GM12873 (cell line): ENCODE measurements around the gene SHQ1.

Source experiments
- TF ChIP-seq, protein P1 (sequence below): IDR thresholded peaks from 2 replicates; pipeline ENCODE4 v1.5.1; 2012; ENCODE audit warnings: low read depth, mild to moderate bottlenecking, moderate library complexity, low read length, control low read depth; ENCODE audit not compliant: insufficient read depth; ENCODE audit errors: missing control alignments

Gene SHQ1

DNA sequence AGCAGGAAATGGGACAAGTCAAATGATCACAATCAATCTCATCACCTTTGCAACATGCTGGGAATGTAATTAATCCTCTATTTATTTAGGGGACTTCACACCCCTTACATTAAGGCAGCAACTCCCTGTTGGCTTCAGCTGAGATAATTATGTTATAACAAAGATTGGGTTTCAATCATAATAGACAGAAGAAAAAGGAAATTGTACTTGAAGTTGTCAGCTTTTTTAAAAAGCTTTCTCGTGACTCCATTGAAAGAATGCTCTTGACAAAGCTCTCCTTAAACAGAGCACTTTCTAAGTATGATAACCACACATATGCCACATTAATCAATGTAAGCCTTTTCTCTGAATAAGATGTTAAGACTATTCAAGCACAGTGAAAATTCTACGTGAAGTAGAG is 65.7 kb downstream of the SHQ1 start:
- TF ChIP-seq, protein P1, sequence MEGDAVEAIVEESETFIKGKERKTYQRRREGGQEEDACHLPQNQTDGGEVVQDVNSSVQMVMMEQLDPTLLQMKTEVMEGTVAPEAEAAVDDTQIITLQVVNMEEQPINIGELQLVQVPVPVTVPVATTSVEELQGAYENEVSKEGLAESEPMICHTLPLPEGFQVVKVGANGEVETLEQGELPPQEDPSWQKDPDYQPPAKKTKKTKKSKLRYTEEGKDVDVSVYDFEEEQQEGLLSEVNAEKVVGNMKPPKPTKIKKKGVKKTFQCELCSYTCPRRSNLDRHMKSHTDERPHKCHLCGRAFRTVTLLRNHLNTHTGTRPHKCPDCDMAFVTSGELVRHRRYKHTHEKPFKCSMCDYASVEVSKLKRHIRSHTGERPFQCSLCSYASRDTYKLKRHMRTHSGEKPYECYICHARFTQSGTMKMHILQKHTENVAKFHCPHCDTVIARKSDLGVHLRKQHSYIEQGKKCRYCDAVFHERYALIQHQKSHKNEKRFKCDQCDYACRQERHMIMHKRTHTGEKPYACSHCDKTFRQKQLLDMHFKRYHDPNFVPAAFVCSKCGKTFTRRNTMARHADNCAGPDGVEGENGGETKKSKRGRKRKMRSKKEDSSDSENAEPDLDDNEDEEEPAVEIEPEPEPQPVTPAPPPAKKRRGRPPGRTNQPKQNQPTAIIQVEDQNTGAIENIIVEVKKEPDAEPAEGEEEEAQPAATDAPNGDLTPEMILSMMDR: no peak

DNA sequence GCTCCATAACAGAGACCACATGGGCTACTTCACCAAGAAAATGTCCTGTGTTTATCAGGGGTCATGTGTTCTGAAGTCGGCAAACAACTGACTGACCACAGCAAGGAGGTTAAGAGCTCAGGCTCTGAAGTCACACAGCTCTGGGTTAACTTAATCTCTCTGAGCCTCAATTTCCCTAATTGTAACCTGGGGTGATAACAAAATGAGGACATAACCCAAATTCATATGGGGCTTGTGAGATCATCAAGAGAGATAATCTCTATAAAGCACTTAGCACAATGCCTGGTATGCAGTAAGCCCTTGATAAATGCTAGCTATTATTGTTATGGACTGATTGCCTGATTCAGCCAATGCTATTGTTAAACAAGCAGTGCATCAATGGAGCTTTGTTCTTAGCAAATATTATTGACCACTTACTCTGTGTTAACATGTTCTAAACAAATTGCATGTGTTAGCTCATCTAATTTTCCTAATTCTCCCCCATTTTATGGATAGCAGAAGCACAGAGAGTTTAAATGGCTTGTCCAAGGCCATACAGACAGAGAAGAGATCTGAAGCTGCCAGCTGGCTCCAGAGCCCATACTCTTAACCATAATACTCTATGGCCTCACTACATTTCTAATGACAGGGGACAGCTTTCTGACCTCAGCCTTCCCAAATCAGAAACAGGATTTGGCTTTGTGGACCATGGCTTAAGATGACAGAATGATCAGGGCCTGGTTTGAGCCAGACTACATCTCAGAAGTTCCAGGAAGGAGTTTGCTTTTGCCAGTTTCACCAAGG is 78.3 kb downstream of the SHQ1 start:
- TF ChIP-seq, protein P1: no peak

DNA sequence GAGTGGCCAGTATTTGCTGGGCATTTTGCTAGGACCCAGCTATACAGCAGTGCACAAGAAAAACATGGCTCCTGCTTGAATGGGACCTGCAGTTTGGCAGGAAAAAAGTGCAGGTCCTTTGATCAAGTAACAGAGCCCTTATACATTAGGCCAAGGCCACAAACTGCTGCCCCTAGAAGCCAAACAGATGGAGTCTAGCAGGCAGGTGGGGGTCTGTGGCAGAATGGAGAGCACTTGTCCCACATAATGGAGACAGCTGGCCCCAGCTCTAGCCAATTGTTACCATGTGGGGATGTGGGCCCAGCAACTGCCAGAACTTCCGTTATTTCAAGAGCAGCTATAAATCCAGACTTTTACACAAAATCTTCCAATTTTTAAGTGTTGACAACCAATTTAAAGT is 79.3 kb downstream of the SHQ1 start:
- TF ChIP-seq, protein P1: no peak

DNA sequence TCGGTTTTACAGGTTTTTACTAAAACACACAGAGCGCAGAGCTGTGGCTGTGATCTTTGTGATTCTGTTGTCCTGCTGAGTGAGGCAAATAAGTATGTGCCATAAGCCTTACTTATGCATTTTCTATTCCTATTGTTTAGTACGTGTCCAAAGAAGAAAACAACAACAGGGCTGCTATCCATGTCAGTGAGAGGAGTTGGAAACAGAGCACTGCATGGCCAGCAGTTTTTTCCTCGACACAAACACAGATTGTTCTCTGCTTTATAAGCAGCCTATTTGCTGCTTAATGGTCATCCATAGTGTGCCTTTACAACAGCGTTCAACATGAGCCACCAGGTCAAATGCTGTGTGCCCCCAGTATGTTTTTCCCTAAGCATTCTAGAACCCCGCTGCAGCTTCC is 79.8 kb downstream of the SHQ1 start:
- TF ChIP-seq, protein P1: no peak

DNA sequence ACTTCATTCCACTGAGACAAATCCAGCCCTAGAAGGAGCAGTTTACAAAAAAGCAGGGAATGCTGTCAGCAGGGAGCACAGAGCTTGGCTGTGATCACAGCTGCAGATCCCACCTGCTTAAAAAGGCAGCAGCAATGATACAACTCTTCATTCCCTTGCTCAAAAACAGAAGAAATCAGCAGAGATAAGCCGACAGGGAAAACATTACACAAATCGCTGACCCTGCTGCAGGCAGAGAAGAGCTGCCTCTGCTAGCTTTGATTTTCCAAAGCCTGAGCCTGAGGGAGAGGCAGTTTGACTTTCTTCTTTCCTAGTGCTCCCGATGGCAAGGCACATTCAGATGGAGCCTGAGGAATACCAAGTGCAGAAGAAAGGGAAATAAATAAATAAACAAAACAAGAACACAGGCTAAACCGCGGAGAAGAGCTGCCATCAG is 80.2 kb downstream of the SHQ1 start:
- TF ChIP-seq, protein P1: no peak

DNA sequence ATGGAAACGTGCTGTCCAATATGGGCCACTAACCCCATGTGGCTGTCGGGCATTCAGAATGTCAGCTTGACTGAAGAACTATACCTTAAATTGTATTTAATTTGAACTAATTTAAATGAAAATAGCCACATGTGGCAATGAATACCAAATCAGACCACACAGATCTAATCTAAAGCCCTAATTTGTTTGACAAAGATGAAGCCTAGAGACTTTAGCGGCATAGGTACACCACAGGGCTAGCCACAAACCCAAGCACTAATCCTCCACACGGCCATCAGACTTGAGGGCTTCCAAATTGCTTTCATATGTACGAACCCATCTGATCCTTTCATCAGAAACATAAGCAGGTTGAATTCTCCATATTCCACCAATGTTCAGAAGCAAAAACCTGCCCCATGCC is 81.4 kb downstream of the SHQ1 start:
- TF ChIP-seq, protein P1: no peak

DNA sequence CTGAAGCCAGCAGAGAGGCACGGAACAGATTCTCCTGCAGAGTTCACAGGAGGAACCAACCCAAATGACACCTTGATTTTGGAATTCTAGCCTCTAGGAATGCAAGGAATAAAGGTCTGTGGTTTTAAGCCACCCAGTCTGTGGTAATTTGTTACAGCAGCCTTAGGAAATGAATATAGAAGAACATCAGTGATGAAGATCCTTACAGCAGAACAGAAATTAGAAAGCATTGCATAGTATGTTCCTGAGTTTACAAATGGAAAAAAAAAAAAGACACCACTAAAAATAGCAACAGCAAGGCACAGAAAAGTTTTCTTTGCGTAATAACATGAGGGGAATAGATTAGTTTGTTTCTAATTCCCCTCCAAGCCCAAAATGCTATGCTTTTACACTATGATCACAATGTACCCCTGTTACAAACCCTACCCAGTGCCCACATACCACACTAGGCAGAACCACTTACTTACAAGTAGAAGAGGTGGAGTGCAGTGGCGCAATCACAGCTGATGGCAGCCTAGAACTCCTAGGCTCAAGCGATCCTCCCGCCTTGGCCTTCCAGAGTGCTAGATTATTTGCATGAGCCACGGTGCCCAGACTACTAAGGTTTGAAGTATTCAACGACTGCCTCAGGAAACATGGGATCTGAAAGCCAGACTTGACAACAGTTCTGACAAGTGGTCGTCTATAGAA is 84.3 kb downstream of the SHQ1 start:
- TF ChIP-seq, protein P1: no peak
